Endothelial cell of umbilical vein (primary cell): ENCODE data around the gene SMOC2. TPM values are rescaled to one million over a fixed set of nuclear protein-coding genes. Genes with fewer than 3 reads are reported as not detected.

Source experiments
- BruUV-seq: library from RNA; stranded (reverse); fragments of 400-500 nt; replicated peaks from 2 replicates; lab custom pipeline; 2021; lab: Mats Ljungman, UMichigan
- CTCF ChIA-PET: fragments of 300-600, 350-600 bp; sonication (Branson Sonifier 250); formaldehyde crosslinking; loops from one replicate; lab custom pipeline; 2021; ENCODE audit warnings: antibody characterized with exemption, inconsistent platforms; lab: Charles Lee
- POLR2A ChIA-PET: fragments of 300-600, 350-600 bp; sonication (Branson Sonifier 250); formaldehyde crosslinking; loops from one replicate; lab custom pipeline; 2021; ENCODE audit warnings: antibody characterized with exemption, inconsistent platforms; lab: Charles Lee
- DNase-seq: peaks from one replicate; pipeline ENCODE4 v3.0.0-alpha.2; 2011; ENCODE audit warnings: low read depth, low spot score
- FAIRE-seq: peaks from 2 replicates; lab custom pipeline; 2011; peaks lifted over from hg19 to GRCh38; lab: Jason Lieb, UNC
- H2AFZ ChIP-seq: 2 replicates; pipeline ENCODE4 v1.6.0; 2012; ENCODE audit warnings: low read depth, low read length, control low read depth, inconsistent platforms
- H3K27ac ChIP-seq: 2 replicates; pipeline ENCODE4 v1.5.1; 2011; ENCODE audit warnings: low read depth, mild to moderate bottlenecking, control low read depth, low read length, moderate library complexity; ENCODE audit not compliant: insufficient read depth
- H3K27me3 ChIP-seq, 2 experiments: 2 replicates each; pipeline versions ENCODE4 v1.6.0 to v1.6.1; 2011; ENCODE audit warnings: low read length in 2 of 2, mixed read lengths in 1 of 2; ENCODE audit not compliant: control insufficient read depth in 2 of 2, insufficient read depth in 2 of 2
- H3K36me3 ChIP-seq, 2 experiments: 2 replicates in 1 of 2; 3 replicates in 1 of 2; pipeline ENCODE4 v1.5.1; 2011; ENCODE audit warnings: low read length in 2 of 2, mild to moderate bottlenecking in 1 of 2, moderate library complexity in 1 of 2; ENCODE audit not compliant: control insufficient read depth in 2 of 2, insufficient read depth in 2 of 2; ENCODE audit errors: extremely low read depth in 1 of 2
- H3K4me1 ChIP-seq: 3 replicates; pipeline ENCODE4 v1.5.1; 2011; ENCODE audit warnings: mild to moderate bottlenecking, low read length; ENCODE audit not compliant: control insufficient read depth, insufficient read depth; ENCODE audit errors: extremely low read depth
- H3K4me2 ChIP-seq: 2 replicates; pipeline ENCODE4 v1.6.1; 2011; ENCODE audit warnings: low read length, control low read depth, mixed read lengths; ENCODE audit not compliant: insufficient read depth
- H3K4me3 ChIP-seq, 3 experiments: fragments of 200-600 bp in 1 of 3; sonication (generic), shearing (Covaris generic) in 1 of 3; replicated peaks in 1 of 3; 2 replicates each; pipeline ENCODE4 v1.5.1; 2011 to 2016; ENCODE audit warnings: control low read depth in 3 of 3, low read length in 3 of 3, mild to moderate bottlenecking in 2 of 3, inconsistent platforms in 1 of 3, low read depth in 1 of 3, moderate library complexity in 1 of 3; ENCODE audit not compliant: insufficient read depth in 1 of 3
- H3K79me2 ChIP-seq: 2 replicates; pipeline ENCODE4 v1.6.0; 2012; ENCODE audit warnings: low read length, inconsistent platforms; ENCODE audit not compliant: control insufficient read depth, insufficient read depth
- H3K9ac ChIP-seq: replicated peaks from 2 replicates; pipeline ENCODE3; 2011; ENCODE audit warnings: low read length, control low read depth; ENCODE audit not compliant: insufficient read depth; ENCODE audit errors: extremely low read depth
- H3K9me1 ChIP-seq: replicated peaks from 3 replicates; pipeline ENCODE4 v1.6.0; 2011; ENCODE audit warnings: mild to moderate bottlenecking, low read length; ENCODE audit not compliant: control insufficient read depth, insufficient read depth; ENCODE audit errors: extremely low read depth
- H3K9me3 ChIP-seq: replicated peaks from 2 replicates; pipeline ENCODE4 v1.5.1; 2012; ENCODE audit warnings: low read length, inconsistent platforms; ENCODE audit not compliant: control insufficient read depth, insufficient read depth
- H4K20me1 ChIP-seq: replicated peaks from 2 replicates; pipeline ENCODE3; 2011; ENCODE audit warnings: mild to moderate bottlenecking, low read length; ENCODE audit not compliant: control insufficient read depth, insufficient read depth; ENCODE audit errors: extremely low read depth
- EZH2 ChIP-seq: IDR thresholded peaks from 2 replicates; pipeline ENCODE4 v1.6.1; 2012; ENCODE audit warnings: borderline replicate concordance, low read depth, mild to moderate bottlenecking, moderate library complexity, low read length, inconsistent platforms; ENCODE audit not compliant: severe bottlenecking
- FOS ChIP-seq: IDR thresholded peaks from 2 replicates; pipeline ENCODE4 v1.6.1; 2011; ENCODE audit warnings: mild to moderate bottlenecking, low read length, moderate library complexity, borderline replicate concordance; ENCODE audit not compliant: insufficient read depth
- GATA2 ChIP-seq: IDR thresholded peaks from 2 replicates; pipeline ENCODE4 v1.7.0; 2011; ENCODE audit warnings: low read depth, mild to moderate bottlenecking, moderate library complexity, mixed read lengths, low read length; ENCODE audit not compliant: insufficient read length, insufficient read depth
- JUN ChIP-seq: IDR thresholded peaks from 2 replicates; pipeline ENCODE4 v1.6.1; 2011; ENCODE audit warnings: borderline replicate concordance, low read depth; ENCODE audit not compliant: insufficient read length, insufficient read depth
- MYC ChIP-seq: IDR thresholded peaks from one replicate; pipeline ENCODE4 v1.6.1; 2011; ENCODE audit warnings: mild to moderate bottlenecking, low read depth, low read length
- POLR2A ChIP-seq: IDR thresholded peaks from 2 replicates; pipeline ENCODE4 v1.6.1; 2012; ENCODE audit warnings: low read depth, mild to moderate bottlenecking, control low read depth, low read length
- POLR2AphosphoS5 ChIP-seq: IDR thresholded peaks from 2 replicates; pipeline ENCODE4 v1.6.1; 2012; ENCODE audit warnings: low read depth, mild to moderate bottlenecking, control low read depth, low read length, moderate library complexity; ENCODE audit not compliant: insufficient read depth
- dilution Hi-C: fragments of 300-500 bp; cut with MboI; formaldehyde crosslinking; loops from one replicate; pipeline ENCODE4 v1.15.0; 2019; ENCODE audit warnings: low sequenced_read_pairs; ENCODE audit not compliant: extremely low pct_ligation_motif_present
- intact Hi-C: fragments of 100-400 bp; cut with micrococcal nuclease; formaldehyde crosslinking; loops from one replicate; pipeline ENCODE4 v1.10.0; 2022
- polyA plus RNA-seq, 4 experiments: library from polyadenylated mRNA; depleted of rRNA in 3 of 4; stranded (reverse) in 3 of 4; unstranded in 1 of 4; fragments of >200 nt; gene quantifications; 2 replicates each; pipeline versions ENCODE4 v1.2.1 to v1.2.3, GENCODE V29; 2011 to 2012; ENCODE audit warnings: missing spikeins in 1 of 4
- total RNA-seq: library from RNA; stranded (reverse); gene quantifications from 2 replicates; pipeline ENCODE4 v1.2.3, GENCODE V29; 2021
- TF ChIP-seq, protein P1 (sequence below): IDR thresholded peaks from 2 replicates; pipeline ENCODE4 v1.6.1; 2011; ENCODE audit not compliant: insufficient read depth, insufficient read length
- TF ChIP-seq, protein P2 (sequence below), 2 donors: IDR thresholded peaks; 1 replicate in 1 of 2; 2 replicates in 1 of 2; pipeline ENCODE4 v1.5.1; 2011; ENCODE audit warnings: low read length in 2 of 2, mild to moderate bottlenecking in 2 of 2, moderate library complexity in 2 of 2, control low read depth in 1 of 2, inconsistent platforms in 1 of 2, low read depth in 1 of 2; ENCODE audit not compliant: insufficient read depth in 1 of 2; ENCODE audit errors: extremely low read depth in 1 of 2

Gene SMOC2
- total and polyA plus RNA-seq, 2 donors (not counting 3 experiments of a cell fraction or from before 2014, with no cell fraction given): not detected

DNA sequence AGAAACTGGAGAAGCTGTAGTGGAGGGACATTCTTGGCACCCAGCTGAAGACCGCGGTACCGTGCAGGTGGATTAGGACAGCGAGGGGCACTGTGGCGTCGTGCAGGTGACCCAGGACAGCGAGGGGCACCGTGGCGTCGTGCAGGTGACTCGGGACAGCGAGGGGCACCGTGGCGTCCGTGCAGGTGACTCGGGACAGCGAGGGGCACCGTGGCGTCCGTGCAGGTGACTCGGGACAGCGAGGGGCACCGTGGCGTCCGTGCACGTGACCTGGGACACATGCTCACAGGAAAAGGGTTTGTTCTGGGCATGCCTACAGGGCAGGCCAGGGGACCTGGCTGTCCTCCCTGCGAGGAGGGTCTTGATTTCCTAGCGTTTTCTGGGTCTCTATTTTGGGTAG lies 29.2 kb upstream of the SMOC2 start:
- intact Hi-C loops (no loop called here), dilution Hi-C loops (no loop called here)
- BruUV-seq: no TSS peak
- H3K4me2 ChIP-seq: no peak overlapping the region
- H3K4me3 ChIP-seq: no peak overlapping the region
- no peak overlapping the region for H3K27ac ChIP-seq
- POLR2A ChIA-PET: no interaction called here
- H2AFZ ChIP-seq: no peak overlapping the region
- H3K79me2 ChIP-seq: no peaks in the 10 kb centered on the region
- H4K20me1 ChIP-seq: no peaks in the 10 kb centered on the region
- DNase-seq (no peak), FAIRE-seq (no peak)
- H3K9ac ChIP-seq: no peak overlapping the region
- H3K27me3 ChIP-seq: no peaks in the 10 kb centered on the region
- no peaks in the 10 kb centered on the region for H3K9me1 ChIP-seq
- CTCF ChIA-PET: no interaction called here
- no peaks in the 10 kb centered on the region for H3K36me3 ChIP-seq
- no peaks in the 10 kb centered on the region for H3K4me1 ChIP-seq
- H3K9me3 ChIP-seq: no peaks in the 10 kb centered on the region
- TF ChIP-seq POLR2A (no peak), MYC (no peak)

DNA sequence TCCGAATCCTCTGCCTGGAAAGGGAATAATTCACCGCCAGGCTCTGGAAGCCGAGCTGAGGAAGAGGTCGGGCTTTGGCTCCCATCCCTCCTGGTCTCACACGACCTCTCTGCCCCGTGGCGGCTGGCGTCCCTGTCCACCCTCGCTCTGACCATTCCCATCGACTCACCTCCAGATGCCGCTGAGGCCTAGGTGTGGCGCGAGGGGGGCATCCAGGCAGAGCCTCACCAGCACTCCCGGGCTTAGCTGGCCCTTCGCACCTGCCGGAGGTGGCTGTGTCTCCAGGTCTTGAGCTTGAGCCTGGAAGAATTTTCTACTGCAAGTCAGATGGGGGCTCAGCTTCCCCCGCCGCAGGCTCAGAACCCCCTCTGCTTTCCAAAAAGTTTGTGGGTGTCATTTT lies 28.5 kb upstream of the SMOC2 start:
- H3K9me1 ChIP-seq: no peaks in the 10 kb centered on the region
- H3K4me3 ChIP-seq: no peak overlapping the region
- H2AFZ ChIP-seq: no peak overlapping the region
- H4K20me1 ChIP-seq: no peaks in the 10 kb centered on the region
- TF ChIP-seq POLR2A: no peak
- no peak for TF ChIP-seq FOS
- TF ChIP-seq, protein P1, sequence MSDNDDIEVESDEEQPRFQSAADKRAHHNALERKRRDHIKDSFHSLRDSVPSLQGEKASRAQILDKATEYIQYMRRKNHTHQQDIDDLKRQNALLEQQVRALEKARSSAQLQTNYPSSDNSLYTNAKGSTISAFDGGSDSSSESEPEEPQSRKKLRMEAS: no peak
- TF ChIP-seq, protein P2, sequence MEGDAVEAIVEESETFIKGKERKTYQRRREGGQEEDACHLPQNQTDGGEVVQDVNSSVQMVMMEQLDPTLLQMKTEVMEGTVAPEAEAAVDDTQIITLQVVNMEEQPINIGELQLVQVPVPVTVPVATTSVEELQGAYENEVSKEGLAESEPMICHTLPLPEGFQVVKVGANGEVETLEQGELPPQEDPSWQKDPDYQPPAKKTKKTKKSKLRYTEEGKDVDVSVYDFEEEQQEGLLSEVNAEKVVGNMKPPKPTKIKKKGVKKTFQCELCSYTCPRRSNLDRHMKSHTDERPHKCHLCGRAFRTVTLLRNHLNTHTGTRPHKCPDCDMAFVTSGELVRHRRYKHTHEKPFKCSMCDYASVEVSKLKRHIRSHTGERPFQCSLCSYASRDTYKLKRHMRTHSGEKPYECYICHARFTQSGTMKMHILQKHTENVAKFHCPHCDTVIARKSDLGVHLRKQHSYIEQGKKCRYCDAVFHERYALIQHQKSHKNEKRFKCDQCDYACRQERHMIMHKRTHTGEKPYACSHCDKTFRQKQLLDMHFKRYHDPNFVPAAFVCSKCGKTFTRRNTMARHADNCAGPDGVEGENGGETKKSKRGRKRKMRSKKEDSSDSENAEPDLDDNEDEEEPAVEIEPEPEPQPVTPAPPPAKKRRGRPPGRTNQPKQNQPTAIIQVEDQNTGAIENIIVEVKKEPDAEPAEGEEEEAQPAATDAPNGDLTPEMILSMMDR (IDR thresholded peaks at IDR 0.05; ENCODE audit: extremely low read depth in 1 of 2, insufficient read depth in 1 of 2, low read depth in 1 of 2, low read length in 2 of 2): no peak
- TF ChIP-seq MYC: no peak
- no peak for TF ChIP-seq GATA2
- TF ChIP-seq POLR2AphosphoS5: no peak
- no peak for TF ChIP-seq JUN
- TF ChIP-seq EZH2: no peak
- no peaks in the 10 kb centered on the region for H3K4me1 ChIP-seq
- no peaks in the 10 kb centered on the region for H3K79me2 ChIP-seq
- H3K27me3 ChIP-seq: no peaks in the 10 kb centered on the region
- CTCF ChIA-PET: no interaction called here
- FAIRE-seq (no peak), DNase-seq (no peak)
- H3K9me3 ChIP-seq: no peaks in the 10 kb centered on the region
- POLR2A ChIA-PET: no interaction called here
- dilution Hi-C loops (no loop called here), intact Hi-C loops (no loop called here)
- H3K9ac ChIP-seq: no peak overlapping the region
- H3K36me3 ChIP-seq: no peaks in the 10 kb centered on the region
- no TSS peak for BruUV-seq
- H3K27ac ChIP-seq: no peak overlapping the region
- H3K4me2 ChIP-seq: no peak overlapping the region
